IMR-90 (cell line): ENCODE measurements around the gene SLC25A44. TPM values are rescaled to one million over a fixed set of nuclear protein-coding genes. Genes with fewer than 3 reads are reported as not detected.

ENCODE experiments used
- ATAC-seq: fragments of 200-7000 bp; cut with Tn5 transposase; 2 replicates; pipeline ENCODE4 v1.9.1; 2020; ENCODE audit warnings: low read depth, mild to moderate bottlenecking, moderate library complexity
- BruUV-seq: library from RNA; stranded (reverse); fragments of 400-500 nt; replicated peaks from 2 replicates; lab custom pipeline; 2021; lab: Mats Ljungman, UMichigan
- CTCF ChIA-PET: fragments of 300-600 bp; formaldehyde crosslinking; extraction: SDS; loops from one replicate; lab custom pipeline; 2021; ENCODE audit warnings: antibody characterized with exemption; lab: Yijun Ruan, JAX
- POLR2A ChIA-PET: fragments of 300-600 bp; sonication (Branson Sonifier 250); formaldehyde crosslinking; loops from one replicate; lab custom pipeline; 2022; ENCODE audit warnings: antibody characterized with exemption; ENCODE audit not compliant: unreplicated experiment; lab: Charles Lee
- DNase-seq: peaks from one replicate; pipeline ENCODE4 v3.0.0; 2013
- H2AFZ ChIP-seq: replicated peaks from 2 replicates; pipeline ENCODE3; 2013; ENCODE audit warnings: low read length, mild to moderate bottlenecking; ENCODE audit not compliant: poor library complexity
- H2AK5ac ChIP-seq: 2 replicates; pipeline ENCODE4 v1.6.1; 2013; ENCODE audit warnings: low read depth, low read length, inconsistent platforms
- H2AK9ac ChIP-seq: replicated peaks from 2 replicates; pipeline ENCODE3; 2013; ENCODE audit warnings: mild to moderate bottlenecking, low read depth, low read length, moderate library complexity; ENCODE audit not compliant: poor library complexity
- H2BK120ac ChIP-seq: 2 replicates; pipeline ENCODE4 v1.6.1; 2013; ENCODE audit warnings: low read depth, low read length, inconsistent platforms
- H2BK15ac ChIP-seq: 3 replicates; pipeline ENCODE4 v1.6.1; 2013; ENCODE audit warnings: low read depth, low read length, inconsistent platforms
- H2BK20ac ChIP-seq: 2 replicates; pipeline ENCODE4 v1.6.1; 2013; ENCODE audit warnings: low read depth, mild to moderate bottlenecking, inconsistent platforms, low read length, moderate library complexity
- H2BK5ac ChIP-seq: 2 replicates; pipeline ENCODE4 v1.6.1; 2013; ENCODE audit warnings: mild to moderate bottlenecking, low read depth, low read length, inconsistent platforms; ENCODE audit not compliant: poor library complexity, severe bottlenecking
- H3K14ac ChIP-seq: replicated peaks from 2 replicates; pipeline ENCODE4 v1.6.1; 2013; ENCODE audit warnings: low read depth, low read length, inconsistent platforms
- H3K18ac ChIP-seq: 2 replicates; pipeline ENCODE4 v1.6.1; 2013; ENCODE audit warnings: low read depth, low read length, control low read depth
- H3K23ac ChIP-seq: 2 replicates; pipeline ENCODE4 v1.6.1; 2013; ENCODE audit warnings: low read depth, low read length, inconsistent platforms
- H3K27ac ChIP-seq: 2 replicates; pipeline ENCODE4 v1.5.1; 2013; ENCODE audit warnings: mild to moderate bottlenecking, control low read depth, low read length; ENCODE audit not compliant: insufficient read depth
- H3K27me3 ChIP-seq: 2 replicates; pipeline ENCODE4 v1.6.1; 2013; ENCODE audit warnings: low read length; ENCODE audit not compliant: control insufficient read depth, insufficient read depth
- H3K36me3 ChIP-seq: 2 replicates; pipeline ENCODE4 v1.6.1; 2013; ENCODE audit warnings: low read length, mixed read lengths; ENCODE audit not compliant: control insufficient read depth, insufficient read depth
- H3K4ac ChIP-seq: 2 replicates; pipeline ENCODE4 v1.6.1; 2013; ENCODE audit warnings: low read depth, low read length, inconsistent platforms
- H3K4me1 ChIP-seq: 2 replicates; pipeline ENCODE4 v1.6.1; 2013; ENCODE audit warnings: low read length, mixed read lengths; ENCODE audit not compliant: control insufficient read depth, insufficient read depth
- H3K4me2 ChIP-seq: 2 replicates; pipeline ENCODE4 v1.6.1; 2013; ENCODE audit warnings: low read depth, mild to moderate bottlenecking, control low read depth, low read length, moderate library complexity
- H3K4me3 ChIP-seq: 2 replicates; pipeline ENCODE4 v1.5.1; 2013; ENCODE audit warnings: low read depth, mild to moderate bottlenecking, control low read depth, low read length, moderate library complexity; ENCODE audit not compliant: insufficient read depth
- H3K56ac ChIP-seq: 2 replicates; pipeline ENCODE4 v1.6.1; 2013; ENCODE audit warnings: low read length, inconsistent platforms; ENCODE audit not compliant: insufficient read depth; ENCODE audit errors: extremely low read depth
- H3K79me1 ChIP-seq, 2 experiments: 2 replicates each; pipeline ENCODE4 v1.6.1; 2013; ENCODE audit warnings: low read length in 2 of 2, inconsistent platforms in 1 of 2, low read depth in 1 of 2
- H3K9ac ChIP-seq: 2 replicates; pipeline ENCODE4 v1.6.1; 2013; ENCODE audit warnings: low read depth, low read length, control low read depth
- H3K9me1 ChIP-seq: 2 replicates; pipeline ENCODE4 v1.6.1; 2013; ENCODE audit warnings: low read length, inconsistent platforms; ENCODE audit not compliant: insufficient read depth
- H3K9me3 ChIP-seq: 2 replicates; pipeline ENCODE4 v1.6.1; 2013; ENCODE audit warnings: low read length; ENCODE audit not compliant: control insufficient read depth, insufficient read depth
- H4K20me1 ChIP-seq: 2 replicates; pipeline ENCODE4 v1.6.1; 2013; ENCODE audit warnings: low read length, inconsistent platforms; ENCODE audit not compliant: insufficient read depth
- H4K5ac ChIP-seq: 2 replicates; pipeline ENCODE4 v1.6.1; 2013; ENCODE audit warnings: mild to moderate bottlenecking, low read depth, low read length, control low read depth
- H4K8ac ChIP-seq, 2 experiments: 2 replicates each; pipeline ENCODE4 v1.6.1; 2013; ENCODE audit warnings: low read depth in 2 of 2, low read length in 2 of 2, control low read depth in 1 of 2, inconsistent platforms in 1 of 2
- H4K91ac ChIP-seq: 2 replicates; pipeline ENCODE4 v1.6.1; 2013; ENCODE audit warnings: low read depth, low read length, inconsistent platforms; ENCODE audit not compliant: insufficient read depth
- BHLHE40 ChIP-seq: fragments of 150-350 bp; IDR thresholded peaks from 2 replicates; pipeline ENCODE4 v1.6.1; 2016; ENCODE audit warnings: mild to moderate bottlenecking, low read depth, low read length
- CEBPB ChIP-seq: IDR thresholded peaks from 2 replicates; pipeline ENCODE4 v1.6.1; 2012; ENCODE audit warnings: low read depth, low read length, improper control_type of control experiment
- CHD1 ChIP-seq: IDR thresholded peaks from 2 replicates; pipeline ENCODE4 v1.6.1; 2012; ENCODE audit warnings: low read depth, low read length, improper control_type of control experiment
- FOS ChIP-seq: fragments of 150-350 bp; IDR thresholded peaks from 2 replicates; pipeline ENCODE4 v1.6.1; 2016; ENCODE audit warnings: low read depth, low read length
- MAFK ChIP-seq: IDR thresholded peaks from 2 replicates; pipeline ENCODE4 v1.6.1; 2012; ENCODE audit warnings: low read depth, low read length, improper control_type of control experiment
- MAZ ChIP-seq: IDR thresholded peaks from 2 replicates; pipeline ENCODE4 v1.6.1; 2012; ENCODE audit warnings: low read depth, mild to moderate bottlenecking, low read length, improper control_type of control experiment, moderate library complexity, borderline replicate concordance
- MXI1 ChIP-seq: IDR thresholded peaks from 2 replicates; pipeline ENCODE4 v1.6.1; 2012; ENCODE audit warnings: low read depth, mild to moderate bottlenecking, low read length, moderate library complexity, borderline replicate concordance
- NFE2L2 ChIP-seq: fragments of 150-350 bp; IDR thresholded peaks from 2 replicates; pipeline ENCODE4 v1.6.1; 2016; ENCODE audit warnings: low read depth, mild to moderate bottlenecking, low read length
- POLR2A ChIP-seq: IDR thresholded peaks from 2 replicates; pipeline ENCODE4 v1.6.1; 2012; ENCODE audit warnings: mild to moderate bottlenecking, low read depth, low read length
- RAD21 ChIP-seq: IDR thresholded peaks from 2 replicates; pipeline ENCODE4 v1.6.1; 2012; ENCODE audit warnings: low read length, improper control_type of control experiment
- RCOR1 ChIP-seq: IDR thresholded peaks from 2 replicates; pipeline ENCODE4 v1.6.1; 2012; ENCODE audit warnings: mild to moderate bottlenecking, low read length, improper control_type of control experiment; ENCODE audit not compliant: insufficient replicate concordance
- RFX5 ChIP-seq: IDR thresholded peaks from 2 replicates; pipeline ENCODE4 v1.8.0; 2012; ENCODE audit warnings: low read depth, mild to moderate bottlenecking, low read length, moderate library complexity
- SMC3 ChIP-seq: fragments of 150-350 bp; IDR thresholded peaks from 2 replicates; pipeline ENCODE4 v1.6.1; 2016; ENCODE audit warnings: low read depth, mild to moderate bottlenecking, antibody characterized with exemption, low read length, moderate library complexity
- WGBS, 2 experiments: methylation state at CpG; one replicate each; pipeline versions ENCODE4 v1.1.5 to v1.1.7; 2013; ENCODE audit warnings: missing lambda C conversion rate in 2 of 2; ENCODE audit not compliant: insufficient read length in 1 of 2; ENCODE audit errors: extremely low coverage in 2 of 2; 5-methylcytosine and 5-hydroxymethylcytosine counted together
- dilution Hi-C: fragments of 300-500 bp; cut with HindIII; formaldehyde crosslinking; loops from one replicate; pipeline ENCODE4 v1.14.3; 2018; ENCODE audit warnings: low sequenced_read_pairs; ENCODE audit not compliant: unreplicated experiment
- in situ Hi-C: fragments of 300-500 bp; cut with MboI; formaldehyde crosslinking; loops from 3 replicates; pipeline ENCODE4 v1.14.3; 2019; ENCODE audit warnings: low sequenced_read_pairs, inconsistent platforms, mixed read lengths
- intact Hi-C: fragments of 100-400 bp; cut with micrococcal nuclease; formaldehyde crosslinking; loops from 2 replicates; pipeline ENCODE4 v1.10.0; 2022
- polyA plus RNA-seq, 3 experiments: library from polyadenylated mRNA; depleted of rRNA; stranded (reverse); fragments of >200 nt; gene quantifications; 2 replicates each; pipeline ENCODE4 v1.2.3, GENCODE V29; 2012; ENCODE audit warnings: low replicate concordance in 1 of 3
- total RNA-seq: library from RNA; depleted of rRNA; stranded (reverse); fragments of >200 nt; gene quantifications from 2 replicates; pipeline ENCODE4 v1.2.3, GENCODE V29; 2012
- TF ChIP-seq, protein P1 (sequence below): fragments of 150-350 bp; IDR thresholded peaks from 2 replicates; pipeline ENCODE4 v1.6.1; 2017; ENCODE audit warnings: mild to moderate bottlenecking, antibody characterized with exemption, low read length, low read depth
- TF ChIP-seq, protein P2 (sequence below): conservative IDR thresholded peaks from 2 replicates; pipeline ENCODE4 v1.5.1; 2012; ENCODE audit warnings: mild to moderate bottlenecking, low read depth, low read length, improper control_type of control experiment
- TF ChIP-seq, protein P3 (sequence below): fragments of 150-350 bp; IDR thresholded peaks from 2 replicates; pipeline ENCODE4 v1.6.1; 2016; ENCODE audit warnings: low read depth, mild to moderate bottlenecking, low read length, moderate library complexity, borderline replicate concordance

SLC25A44 gene
- total and polyA plus RNA-seq, 2 of the 4 experiments (the other 2 are of a cell fraction), result 12.7 to 20.2 TPM

DNA sequence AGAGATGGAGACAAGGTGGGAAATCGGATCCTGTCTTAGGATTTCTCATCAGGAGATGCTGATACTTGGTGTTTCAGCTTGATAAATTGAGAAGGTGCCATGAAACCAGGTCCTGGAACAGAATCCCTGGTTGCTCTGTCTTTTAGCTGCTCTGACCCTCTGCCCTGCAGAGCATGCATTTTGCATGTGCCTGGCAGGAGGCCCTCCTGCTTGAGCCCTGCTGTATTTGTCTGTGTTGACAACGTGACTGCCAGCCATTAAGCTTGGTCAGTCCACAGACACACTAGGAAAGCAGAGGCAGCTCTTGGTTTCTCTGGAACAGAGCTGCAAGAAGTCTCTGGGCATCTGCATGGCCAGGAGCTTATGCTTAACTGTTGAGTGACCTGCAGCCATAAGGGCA lies 2.5 kb downstream of the SLC25A44 start:
- H2AK9ac ChIP-seq, result peak overlapping the region; percentile 3
- ChIA-PET POLR2A (interaction anchor here (0.9 kb wide), 1 partner anchor 17 kb away, joined by 3 read pairs; no protein-coding TSS in a partner anchor), CTCF (interaction anchor here (1.1 kb wide), 1 partner anchor 16 kb away, joined by 3 read pairs; the partner anchor contains the start of gene PMF1)
- ATAC-seq, result no peak
- H3K56ac ChIP-seq, result no peak overlapping the region
- no peak overlapping the region for H3K4me3 ChIP-seq
- dilution Hi-C loops (no loop called here), in situ Hi-C loops (no loop called here), intact Hi-C loops (no loop called here)
- no TSS peak for BruUV-seq
- H4K20me1 ChIP-seq, result peaks cover 21% of the 10 kb centered on the region
- H3K79me1 ChIP-seq, result peaks cover 24 to 67% of the 10 kb centered on the region in 2 experiments
- no peak overlapping the region for H2BK120ac ChIP-seq
- H4K5ac ChIP-seq, result no peak overlapping the region
- peaks cover 16% of the 10 kb centered on the region for H3K36me3 ChIP-seq
- no peak overlapping the region for H3K4ac ChIP-seq
- H2AK5ac ChIP-seq, result no peak overlapping the region
- no peak overlapping the region for H4K8ac ChIP-seq
- H4K91ac ChIP-seq, result no peak overlapping the region
- no peaks in the 10 kb centered on the region for H3K4me1 ChIP-seq
- no peak overlapping the region for H3K9ac ChIP-seq
- TF ChIP-seq RFX5, result no peak
- no peak for TF ChIP-seq NFE2L2
- TF ChIP-seq, protein P1, sequence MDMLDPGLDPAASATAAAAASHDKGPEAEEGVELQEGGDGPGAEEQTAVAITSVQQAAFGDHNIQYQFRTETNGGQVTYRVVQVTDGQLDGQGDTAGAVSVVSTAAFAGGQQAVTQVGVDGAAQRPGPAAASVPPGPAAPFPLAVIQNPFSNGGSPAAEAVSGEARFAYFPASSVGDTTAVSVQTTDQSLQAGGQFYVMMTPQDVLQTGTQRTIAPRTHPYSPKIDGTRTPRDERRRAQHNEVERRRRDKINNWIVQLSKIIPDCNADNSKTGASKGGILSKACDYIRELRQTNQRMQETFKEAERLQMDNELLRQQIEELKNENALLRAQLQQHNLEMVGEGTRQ, result no peak
- TF ChIP-seq FOS, result no peak
- no peak for TF ChIP-seq RAD21
- TF ChIP-seq MAFK, result no peak
- TF ChIP-seq RCOR1, result no peak
- no peak for TF ChIP-seq MAZ
- TF ChIP-seq BHLHE40, result no peak
- TF ChIP-seq, protein P2, sequence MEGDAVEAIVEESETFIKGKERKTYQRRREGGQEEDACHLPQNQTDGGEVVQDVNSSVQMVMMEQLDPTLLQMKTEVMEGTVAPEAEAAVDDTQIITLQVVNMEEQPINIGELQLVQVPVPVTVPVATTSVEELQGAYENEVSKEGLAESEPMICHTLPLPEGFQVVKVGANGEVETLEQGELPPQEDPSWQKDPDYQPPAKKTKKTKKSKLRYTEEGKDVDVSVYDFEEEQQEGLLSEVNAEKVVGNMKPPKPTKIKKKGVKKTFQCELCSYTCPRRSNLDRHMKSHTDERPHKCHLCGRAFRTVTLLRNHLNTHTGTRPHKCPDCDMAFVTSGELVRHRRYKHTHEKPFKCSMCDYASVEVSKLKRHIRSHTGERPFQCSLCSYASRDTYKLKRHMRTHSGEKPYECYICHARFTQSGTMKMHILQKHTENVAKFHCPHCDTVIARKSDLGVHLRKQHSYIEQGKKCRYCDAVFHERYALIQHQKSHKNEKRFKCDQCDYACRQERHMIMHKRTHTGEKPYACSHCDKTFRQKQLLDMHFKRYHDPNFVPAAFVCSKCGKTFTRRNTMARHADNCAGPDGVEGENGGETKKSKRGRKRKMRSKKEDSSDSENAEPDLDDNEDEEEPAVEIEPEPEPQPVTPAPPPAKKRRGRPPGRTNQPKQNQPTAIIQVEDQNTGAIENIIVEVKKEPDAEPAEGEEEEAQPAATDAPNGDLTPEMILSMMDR, result no peak
- TF ChIP-seq MXI1, result no peak
- TF ChIP-seq, protein P3, sequence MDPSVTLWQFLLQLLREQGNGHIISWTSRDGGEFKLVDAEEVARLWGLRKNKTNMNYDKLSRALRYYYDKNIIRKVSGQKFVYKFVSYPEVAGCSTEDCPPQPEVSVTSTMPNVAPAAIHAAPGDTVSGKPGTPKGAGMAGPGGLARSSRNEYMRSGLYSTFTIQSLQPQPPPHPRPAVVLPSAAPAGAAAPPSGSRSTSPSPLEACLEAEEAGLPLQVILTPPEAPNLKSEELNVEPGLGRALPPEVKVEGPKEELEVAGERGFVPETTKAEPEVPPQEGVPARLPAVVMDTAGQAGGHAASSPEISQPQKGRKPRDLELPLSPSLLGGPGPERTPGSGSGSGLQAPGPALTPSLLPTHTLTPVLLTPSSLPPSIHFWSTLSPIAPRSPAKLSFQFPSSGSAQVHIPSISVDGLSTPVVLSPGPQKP, result no peak
- no peak for TF ChIP-seq POLR2A
- TF ChIP-seq CHD1, result no peak
- no peak for TF ChIP-seq CEBPB
- TF ChIP-seq SMC3, result no peak
- no peak overlapping the region for H3K4me2 ChIP-seq
- WGBS, 2 experiments, result 78% methylated on average over 2 of the region's 2 CpGs; no CpG with 5 or more reads in 1 of the 2 experiments
- no peak overlapping the region for H3K23ac ChIP-seq
- no peak overlapping the region for H2BK20ac ChIP-seq
- no peak overlapping the region for H3K14ac ChIP-seq
- no peaks in the 10 kb centered on the region for H3K27me3 ChIP-seq
- H3K9me1 ChIP-seq, result peaks cover 15% of the 10 kb centered on the region
- H2BK15ac ChIP-seq, result no peak overlapping the region
- no peak for DNase-seq
- no peak overlapping the region for H3K18ac ChIP-seq
- no peak overlapping the region for H2AFZ ChIP-seq
- no peak overlapping the region for H2BK5ac ChIP-seq
- no peak overlapping the region for H3K27ac ChIP-seq
- no peaks in the 10 kb centered on the region for H3K9me3 ChIP-seq
